ENCODE measurements around the gene IGFBP7. TPM values are rescaled to one million over a fixed set of nuclear protein-coding genes. Genes with fewer than 3 reads are reported as not detected.

Gene IGFBP7
- total and polyA plus RNA-seq, 4 donors: 60.5 to 216 (median 205) TPM

GRCh38 chr4:57091657-57092162 is 18.5 kb downstream of the IGFBP7 start:
- no peak for DNase-seq (ENCODE audit: low spot score)
- TF ChIP-seq SP1 (IDR thresholded peaks at IDR 0.05): no peak
- peaks cover 0 to 3% (median 0%) of the 10 kb centered on the region in 4 donors for H3K4me1 ChIP-seq (ENCODE audit: control insufficient read depth in 4 of 4, insufficient read depth in 4 of 4, low read length in 3 of 4)
- no peaks in the 10 kb centered on the region for H3K9me3 ChIP-seq (ENCODE audit: control insufficient read depth in 4 of 4, low read length in 3 of 4)
- no peak overlapping the region for H3K9ac ChIP-seq (ENCODE audit: low read depth in 1 of 2, low read length in 2 of 2)
- H3K36me3 ChIP-seq (ENCODE audit: control insufficient read depth in 4 of 4, insufficient read depth in 3 of 4, low read depth in 1 of 4, low read length in 3 of 4): no peaks in the 10 kb centered on the region
- no peak overlapping the region for H3K27ac ChIP-seq (ENCODE audit: low read depth in 1 of 2, low read length in 2 of 2)
- no peak overlapping the region for H3K4me3 ChIP-seq (ENCODE audit: low read depth in 1 of 3, low read length in 3 of 3)
- no peaks in the 10 kb centered on the region for H3K27me3 ChIP-seq (ENCODE audit: control insufficient read depth in 4 of 4, insufficient read depth in 4 of 4, low read length in 3 of 4)
- 44% methylated on average over 3 of the region's 3 CpGs for WGBS

GRCh38 chr4:57090079-57090478 is 20.1 kb downstream of the IGFBP7 start:
- H3K36me3 ChIP-seq (ENCODE audit: control insufficient read depth in 4 of 4, insufficient read depth in 3 of 4, low read depth in 1 of 4, low read length in 3 of 4): no peaks in the 10 kb centered on the region
- peaks cover 0 to 3% (median 0%) of the 10 kb centered on the region in 4 donors for H3K4me1 ChIP-seq (ENCODE audit: control insufficient read depth in 4 of 4, insufficient read depth in 4 of 4, low read length in 3 of 4)
- no peak for DNase-seq (ENCODE audit: low spot score)
- no peak for TF ChIP-seq FOXA2 (IDR thresholded peaks at IDR 0.05)
- TF ChIP-seq REST (IDR thresholded peaks at IDR 0.05): no peak
- no peak for TF ChIP-seq HNF4A (conservative IDR thresholded peaks at IDR 0.05)
- no peak for TF ChIP-seq NR2F2 (IDR thresholded peaks at IDR 0.05)
- no peak for TF ChIP-seq SP1 (IDR thresholded peaks at IDR 0.05)
- no peak for TF ChIP-seq EGR1 (IDR thresholded peaks at IDR 0.05; ENCODE audit: low read depth in 2 of 2)
- TF ChIP-seq RAD21 (IDR thresholded peaks at IDR 0.05): no peak
- no peak for TF ChIP-seq JUND (IDR thresholded peaks at IDR 0.05)
- no peak for TF ChIP-seq MAX (IDR thresholded peaks at IDR 0.05)
- TF ChIP-seq GABPA (IDR thresholded peaks at IDR 0.05 in 1 of 2, conservative IDR thresholded peaks at IDR 0.05 in 1 of 2): no peak
- TF ChIP-seq CTCF (IDR thresholded peaks at IDR 0.05; ENCODE audit: low read depth, low read length, missing input control): no peak
- TF ChIP-seq YY1 (IDR thresholded peaks at IDR 0.05): no peak
- no peak for TF ChIP-seq RXRA (IDR thresholded peaks at IDR 0.05)
- H3K9me3 ChIP-seq (ENCODE audit: control insufficient read depth in 4 of 4, low read length in 3 of 4): no peaks in the 10 kb centered on the region
- H3K27ac ChIP-seq (ENCODE audit: low read depth in 1 of 2, low read length in 2 of 2): no peak overlapping the region
- no peaks in the 10 kb centered on the region for H3K27me3 ChIP-seq (ENCODE audit: control insufficient read depth in 4 of 4, insufficient read depth in 4 of 4, low read length in 3 of 4)
- no peak overlapping the region for H3K4me3 ChIP-seq (ENCODE audit: low read depth in 1 of 3, low read length in 3 of 3)
- 61% methylated on average over 3 of the region's 3 CpGs for WGBS
- no peak overlapping the region for H3K9ac ChIP-seq (ENCODE audit: low read depth in 1 of 2, low read length in 2 of 2)

- no peaks in the 10 kb centered on the region for H3K9me3 ChIP-seq (ENCODE audit: control insufficient read depth in 4 of 4, low read length in 3 of 4)
- H3K4me3 ChIP-seq (ENCODE audit: low read depth in 1 of 3, low read length in 3 of 3): no peak overlapping the region
- no peak for DNase-seq (ENCODE audit: low spot score)
- peaks cover 0 to 3% (median 0%) of the 10 kb centered on the region in 4 donors for H3K4me1 ChIP-seq (ENCODE audit: control insufficient read depth in 4 of 4, insufficient read depth in 4 of 4, low read length in 3 of 4)
- no peaks in the 10 kb centered on the region for H3K36me3 ChIP-seq (ENCODE audit: control insufficient read depth in 4 of 4, insufficient read depth in 3 of 4, low read depth in 1 of 4, low read length in 3 of 4)
- H3K9ac ChIP-seq (ENCODE audit: low read depth in 1 of 2, low read length in 2 of 2): no peak overlapping the region
- no peaks in the 10 kb centered on the region for H3K27me3 ChIP-seq (ENCODE audit: control insufficient read depth in 4 of 4, insufficient read depth in 4 of 4, low read length in 3 of 4)
- TF ChIP-seq HNF4A (conservative IDR thresholded peaks at IDR 0.05): no peak
- no peak for TF ChIP-seq RXRA (IDR thresholded peaks at IDR 0.05)
- no peak for TF ChIP-seq REST (IDR thresholded peaks at IDR 0.05)
- TF ChIP-seq FOXA1 (IDR thresholded peaks at IDR 0.05): no peak
- TF ChIP-seq HNF4G (IDR thresholded peaks at IDR 0.05): no peak
- no peak for TF ChIP-seq TAF1 (conservative IDR thresholded peaks at IDR 0.05)
- TF ChIP-seq SP1 (IDR thresholded peaks at IDR 0.05): no peak
- no peak for TF ChIP-seq RAD21 (IDR thresholded peaks at IDR 0.05)
- 83% methylated on average over 2 of the region's 2 CpGs for WGBS
- H3K27ac ChIP-seq (ENCODE audit: low read depth in 1 of 2, low read length in 2 of 2): no peak overlapping the region
Measured at GRCh38 chr4:57089549-57089948, 20.6 kb downstream of the IGFBP7 start.

All from liver (tissue), 9 donors.